Neuron (in vitro differentiated cells): ENCODE data around the gene CCDC13.

Source experiments
- H2AFZ ChIP-seq: one replicate; pipeline ENCODE4 v1.6.1; 2013; ENCODE audit warnings: low read depth, mild to moderate bottlenecking, inconsistent platforms, low read length, moderate library complexity
- H3K27me3 ChIP-seq: one replicate; pipeline ENCODE4 v1.6.1; 2013; ENCODE audit warnings: low read length; ENCODE audit not compliant: insufficient read depth
- H3K36me3 ChIP-seq: one replicate; pipeline ENCODE4 v1.6.1; 2013; ENCODE audit warnings: low read length; ENCODE audit not compliant: insufficient read depth
- H3K4me1 ChIP-seq: one replicate; pipeline ENCODE4 v1.6.1; 2013; ENCODE audit warnings: low read length; ENCODE audit not compliant: insufficient read depth
- H3K4me3 ChIP-seq: 2 replicates; pipeline ENCODE4 v1.5.1; 2013; ENCODE audit warnings: mild to moderate bottlenecking, low read length, moderate library complexity
- H3K9me3 ChIP-seq: one replicate; pipeline ENCODE4 v1.6.1; 2013; ENCODE audit warnings: low read length

Gene CCDC13

GRCh38 chr3:42756681-42757213 lies 16.3 kb downstream of the CCDC13 start:
- no peaks in the 10 kb centered on the region for H3K27me3 ChIP-seq
- H3K9me3 ChIP-seq = no peaks in the 10 kb centered on the region
- no peak overlapping the region for H2AFZ ChIP-seq
- no peaks in the 10 kb centered on the region for H3K4me1 ChIP-seq
- no peaks in the 10 kb centered on the region for H3K36me3 ChIP-seq
- no peak overlapping the region for H3K4me3 ChIP-seq

- Histone ChIP-seq H3K9me3 (no peaks in the 10 kb centered on the region), H3K4me3 (no peak overlapping the region), H3K36me3 (no peaks in the 10 kb centered on the region), H3K4me1 (no peaks in the 10 kb centered on the region), H2AFZ (no peak overlapping the region), H3K27me3 (no peaks in the 10 kb centered on the region)
These were observed 17.1 kb downstream of the CCDC13 start for GRCh38 chr3:42755681-42756578.

- H3K36me3 ChIP-seq = no peaks in the 10 kb centered on the region
- no peaks in the 10 kb centered on the region for H3K4me1 ChIP-seq
- no peak overlapping the region for H2AFZ ChIP-seq
- no peaks in the 10 kb centered on the region for H3K9me3 ChIP-seq
- no peak overlapping the region for H3K4me3 ChIP-seq
- H3K27me3 ChIP-seq = no peaks in the 10 kb centered on the region
These were observed 19.3 kb downstream of the CCDC13 start for GRCh38 chr3:42753757-42754156.

GRCh38 chr3:42752961-42753360 lies 20.1 kb downstream of the CCDC13 start:
- Histone ChIP-seq H3K4me3 (no peak overlapping the region), H2AFZ (no peak overlapping the region), H3K27me3 (no peaks in the 10 kb centered on the region), H3K36me3 (no peaks in the 10 kb centered on the region), H3K9me3 (no peaks in the 10 kb centered on the region), H3K4me1 (no peaks in the 10 kb centered on the region)

- H3K4me1 ChIP-seq = no peaks in the 10 kb centered on the region
- H3K9me3 ChIP-seq = no peaks in the 10 kb centered on the region
- H2AFZ ChIP-seq = no peak overlapping the region
- no peak overlapping the region for H3K4me3 ChIP-seq
- H3K27me3 ChIP-seq = no peaks in the 10 kb centered on the region
- no peaks in the 10 kb centered on the region for H3K36me3 ChIP-seq
These were observed 20.6 kb downstream of the CCDC13 start for GRCh38 chr3:42752441-42752840.

- no peaks in the 10 kb centered on the region for H3K27me3 ChIP-seq
- no peaks in the 10 kb centered on the region for H3K4me1 ChIP-seq
- no peak overlapping the region for H2AFZ ChIP-seq
- no peak overlapping the region for H3K4me3 ChIP-seq
- no peaks in the 10 kb centered on the region for H3K36me3 ChIP-seq
- no peaks in the 10 kb centered on the region for H3K9me3 ChIP-seq
These were observed 21.4 kb downstream of the CCDC13 start for GRCh38 chr3:42751609-42752008.

- no peak overlapping the region for H3K4me3 ChIP-seq
- no peaks in the 10 kb centered on the region for H3K4me1 ChIP-seq
- H3K27me3 ChIP-seq = no peaks in the 10 kb centered on the region
- H3K9me3 ChIP-seq = no peaks in the 10 kb centered on the region
- H3K36me3 ChIP-seq = no peaks in the 10 kb centered on the region
- no peak overlapping the region for H2AFZ ChIP-seq
These were observed 22.2 kb downstream of the CCDC13 start for GRCh38 chr3:42750834-42751233.

GRCh38 chr3:42749753-42750231 lies 23.3 kb downstream of the CCDC13 start:
- H3K9me3 ChIP-seq = no peaks in the 10 kb centered on the region
- no peak overlapping the region for H2AFZ ChIP-seq
- H3K4me1 ChIP-seq = no peaks in the 10 kb centered on the region
- H3K4me3 ChIP-seq = no peak overlapping the region
- H3K27me3 ChIP-seq = no peaks in the 10 kb centered on the region
- no peaks in the 10 kb centered on the region for H3K36me3 ChIP-seq

- H3K27me3 ChIP-seq = no peaks in the 10 kb centered on the region
- no peaks in the 10 kb centered on the region for H3K4me1 ChIP-seq
- H3K36me3 ChIP-seq = no peaks in the 10 kb centered on the region
- no peaks in the 10 kb centered on the region for H3K9me3 ChIP-seq
- no peak overlapping the region for H3K4me3 ChIP-seq
- H2AFZ ChIP-seq = no peak overlapping the region
These were observed 23.9 kb downstream of the CCDC13 start for GRCh38 chr3:42749025-42749752.

- H3K9me3 ChIP-seq = no peaks in the 10 kb centered on the region
These were observed 25.5 kb downstream of the CCDC13 start for GRCh38 chr3:42747581-42747980.

GRCh38 chr3:42746455-42747450 lies 26.3 kb downstream of the CCDC13 start:
- H3K9me3 ChIP-seq = no peaks in the 10 kb centered on the region
- H3K36me3 ChIP-seq = no peaks in the 10 kb centered on the region
- H3K27me3 ChIP-seq = no peaks in the 10 kb centered on the region
- H2AFZ ChIP-seq = no peak overlapping the region
- no peak overlapping the region for H3K4me3 ChIP-seq
- no peaks in the 10 kb centered on the region for H3K4me1 ChIP-seq

More at GRCh38 chr3:42747581-42747980, 25.5 kb downstream of the CCDC13 start:
- Histone ChIP-seq H3K4me3 (no peak overlapping the region), H2AFZ (no peak overlapping the region), H3K4me1 (no peaks in the 10 kb centered on the region), H3K36me3 (no peaks in the 10 kb centered on the region), H3K27me3 (no peaks in the 10 kb centered on the region)

- H3K9me3 ChIP-seq = no peaks in the 10 kb centered on the region
These were observed 27.1 kb downstream of the CCDC13 start for GRCh38 chr3:42745776-42746454.

More at GRCh38 chr3:42745776-42746454, 27.1 kb downstream of the CCDC13 start:
- H3K36me3 ChIP-seq = no peaks in the 10 kb centered on the region
- H2AFZ ChIP-seq = no peak overlapping the region
- no peaks in the 10 kb centered on the region for H3K27me3 ChIP-seq
- no peaks in the 10 kb centered on the region for H3K4me1 ChIP-seq
- no peak overlapping the region for H3K4me3 ChIP-seq
